Sigmoid colon (tissue), 7 donors: ENCODE results near the gene CDIP1. TPM values are rescaled to one million over a fixed set of nuclear protein-coding genes. Genes with fewer than 3 reads are reported as not detected.

Experiments used
- DNase-seq: peaks from one replicate; pipeline ENCODE4 v3.0.0-alpha.2; 2019
- H3K27ac ChIP-seq, 4 donors: fragments of 200-600 bp; sonication (generic); one replicate each; pipeline ENCODE4 v1.5.1; 2016 to 2019; ENCODE audit warnings: mild to moderate bottlenecking in 1 of 4
- H3K27me3 ChIP-seq, 3 donors: fragments of 200-600 bp; sonication (generic); one replicate each; pipeline ENCODE4 v1.5.1; 2019; ENCODE audit warnings: mild to moderate bottlenecking in 1 of 3
- H3K36me3 ChIP-seq, 4 donors: fragments of 200-600 bp; sonication (generic); one replicate each; pipeline ENCODE4 v1.5.1; 2016 to 2019
- H3K4me1 ChIP-seq, 4 donors: fragments of 200-600 bp; sonication (generic); one replicate each; pipeline ENCODE4 v1.5.1; 2017 to 2019
- H3K4me3 ChIP-seq, 4 donors: fragments of 200-600 bp; sonication (generic); one replicate each; pipeline ENCODE4 v1.5.1; 2017 to 2019; ENCODE audit warnings: mild to moderate bottlenecking in 2 of 4, moderate library complexity in 1 of 4
- H3K9me3 ChIP-seq, 4 donors: fragments of 200-600 bp in 3 of 4; sonication (generic) in 3 of 4; one replicate each; pipeline versions ENCODE4 v1.5.1 to v1.6.1; 2013 to 2019
- CTCF ChIP-seq, 4 experiments: fragments of 450-650 bp in 3 of 4; fragments of 200-600 bp in 1 of 4; IDR thresholded peaks; one replicate each; pipeline ENCODE4 v1.5.1; 2016 to 2019; ENCODE audit warnings: antibody characterized with exemption in 4 of 4, mild to moderate bottlenecking in 3 of 4, moderate library complexity in 2 of 4
- EP300 ChIP-seq, 4 donors: sonication (generic); formaldehyde crosslinking; IDR thresholded peaks; one replicate each; pipeline ENCODE4 v1.6.1; 2017; ENCODE audit warnings: antibody characterized with exemption in 4 of 4
- POLR2A ChIP-seq, 2 donors: fragments of 450-650 bp; IDR thresholded peaks; one replicate each; pipeline ENCODE4 v1.6.1; 2016; ENCODE audit warnings: antibody characterized with exemption in 2 of 2, mild to moderate bottlenecking in 2 of 2, moderate library complexity in 2 of 2
- POLR2AphosphoS5 ChIP-seq, 4 donors: sonication (generic); formaldehyde crosslinking; IDR thresholded peaks; one replicate each; pipeline ENCODE4 v1.6.1; 2017; ENCODE audit warnings: antibody characterized with exemption in 4 of 4
- WGBS, 2 donors: extraction: QIAGEN DNeasy Blood & Tissue Kit; methylation state at CpG; one replicate each; pipeline ENCODE4 v1.1.7; 2013; 5-methylcytosine and 5-hydroxymethylcytosine counted together
- intact Hi-C: fragments of 100-400 bp; cut with DNase I; formaldehyde crosslinking; loops from one replicate; pipeline ENCODE4 v1.15.1; 2023
- polyA plus RNA-seq, 3 donors: library from polyadenylated mRNA; stranded (reverse); fragments of 200-250 nt; gene quantifications; one replicate each; pipeline ENCODE4 v1.2.3, GENCODE V29; 2013
- total RNA-seq, 4 donors: library from RNA; depleted of rRNA; stranded (reverse); fragments of >200 nt; gene quantifications; one replicate each; pipeline ENCODE4 v1.1.0, GENCODE V29; 2016
- donor health status: healthy with polysubstance abuse.
- donor health status: Bipolar disorder and iron deficiency.
- donor health status: healthy.

CDIP1 gene
- total and polyA plus RNA-seq, 7 donors = 10.8 to 22.4 (median 16.1) TPM

DNA sequence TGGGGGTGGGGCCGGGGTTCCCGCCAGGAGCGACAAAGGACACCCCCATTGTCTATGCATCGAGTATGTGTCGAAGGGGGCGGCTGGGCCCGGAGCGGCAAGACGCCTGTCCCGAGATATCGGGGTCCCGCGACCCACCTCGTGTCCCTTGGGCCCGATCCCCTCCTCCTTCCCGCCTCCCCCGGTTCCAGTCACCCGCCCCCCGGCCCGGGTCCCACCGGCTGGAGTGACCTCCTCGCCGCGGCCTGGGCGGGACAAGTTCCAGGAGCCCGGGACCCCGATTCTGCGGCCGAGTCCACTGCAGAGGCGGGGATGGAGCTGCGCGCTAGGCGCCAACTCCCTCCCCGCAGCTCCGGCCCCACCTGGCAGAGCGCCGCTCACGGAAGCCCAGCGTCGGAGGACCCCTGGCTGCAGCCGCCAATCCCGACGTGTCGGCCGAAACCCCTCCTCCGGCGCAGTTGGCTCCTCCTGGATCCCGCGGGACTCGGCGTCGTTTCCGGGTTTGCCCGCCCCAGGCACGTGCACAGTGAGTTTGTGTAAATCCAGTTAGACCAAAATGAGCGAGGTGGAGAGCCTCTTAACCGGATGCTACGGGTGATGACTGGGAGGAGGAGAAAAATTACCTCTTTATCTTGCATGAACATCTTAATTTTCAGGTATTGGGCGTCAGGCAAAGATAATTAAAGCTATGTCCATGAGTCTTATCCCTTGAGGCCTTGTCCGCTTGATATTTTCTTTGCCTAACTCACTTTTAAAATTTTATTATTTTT is 64.2 kb downstream of the CDIP1 start, which contains the start of gene NMRAL1:
Gene NMRAL1, minus strand, starts transcription at position 434 of the 770 bp plus-strand sequence. CDS start 493 bp downstream, outside the sequence.
- no peaks in the 10 kb centered on the region for H3K9me3 ChIP-seq
- H3K27ac ChIP-seq = peak within 1 kb of the TSS; percentile 77 to 86 (median 82)
- TF ChIP-seq CTCF (IDR thresholded peaks at IDR 0.05) (no peak), POLR2A (IDR thresholded peaks at IDR 0.05) (peak; percentile 18 to 22), POLR2AphosphoS5 (IDR thresholded peaks at IDR 0.05) (peak; percentile 52 to 89 (median 84)), EP300 (IDR thresholded peaks at IDR 0.05) (peak in 1 of 4 donors; percentile 59)
- peak; percentile 95 for DNase-seq
- H3K4me1 ChIP-seq = peaks cover 0 to 48% (median 16%) of the 10 kb centered on the region in 4 donors
- intact Hi-C loops = no loop called here
- WGBS, 2 donors = 3 to 4% methylated on average over 60 of the region's 60 CpGs
- H3K4me3 ChIP-seq = peak within 1 kb of the TSS; percentile 61 to 84 (median 78)
- peaks cover 0 to 7% (median 2%) of the 10 kb centered on the region in 4 donors for H3K36me3 ChIP-seq
- no peaks in the 10 kb centered on the region for H3K27me3 ChIP-seq

GRCh38 chr16:4472880-4473279 is 65.7 kb downstream of the CDIP1 start:
- no peak overlapping the region for H3K27ac ChIP-seq
- no peak for DNase-seq
- TF ChIP-seq EP300 (IDR thresholded peaks at IDR 0.05) = no peak
- no peak for TF ChIP-seq CTCF (IDR thresholded peaks at IDR 0.05)
- TF ChIP-seq POLR2A (IDR thresholded peaks at IDR 0.05) = no peak
- TF ChIP-seq POLR2AphosphoS5 (IDR thresholded peaks at IDR 0.05) = no peak
- intact Hi-C loops = no loop called here
- WGBS, 2 donors = 72 to 83% methylated on average over 4 of the region's 4 CpGs
- H3K27me3 ChIP-seq = no peaks in the 10 kb centered on the region
- H3K36me3 ChIP-seq = peaks cover 0 to 18% (median 10%) of the 10 kb centered on the region in 4 donors
- peaks cover 0 to 42% (median 14%) of the 10 kb centered on the region in 4 donors for H3K4me1 ChIP-seq
- H3K9me3 ChIP-seq = no peaks in the 10 kb centered on the region
- no peak overlapping the region for H3K4me3 ChIP-seq

DNA sequence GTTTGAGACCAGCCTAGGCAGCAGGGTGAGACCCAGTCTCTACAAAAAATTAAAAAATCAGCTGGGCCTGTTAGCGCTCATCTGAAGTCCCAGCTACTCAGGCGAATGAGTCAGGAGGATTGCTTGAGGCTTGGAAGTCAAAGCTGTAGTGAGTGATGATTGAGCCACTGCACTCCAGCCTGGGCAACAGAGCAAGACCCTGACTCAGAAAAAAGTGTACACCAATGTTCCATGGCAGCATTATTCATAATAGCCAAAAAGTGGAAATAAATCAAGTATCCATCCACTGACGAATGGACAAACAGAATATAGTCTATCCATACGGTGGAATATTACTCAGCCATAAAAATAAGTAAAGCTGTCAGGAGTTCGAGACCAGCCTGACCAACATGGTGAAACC is 66.7 kb downstream of the CDIP1 start:
- H3K27ac ChIP-seq = no peak overlapping the region
- WGBS, 2 donors = 96 to 98% methylated on average over 5 of the region's 5 CpGs

DNA sequence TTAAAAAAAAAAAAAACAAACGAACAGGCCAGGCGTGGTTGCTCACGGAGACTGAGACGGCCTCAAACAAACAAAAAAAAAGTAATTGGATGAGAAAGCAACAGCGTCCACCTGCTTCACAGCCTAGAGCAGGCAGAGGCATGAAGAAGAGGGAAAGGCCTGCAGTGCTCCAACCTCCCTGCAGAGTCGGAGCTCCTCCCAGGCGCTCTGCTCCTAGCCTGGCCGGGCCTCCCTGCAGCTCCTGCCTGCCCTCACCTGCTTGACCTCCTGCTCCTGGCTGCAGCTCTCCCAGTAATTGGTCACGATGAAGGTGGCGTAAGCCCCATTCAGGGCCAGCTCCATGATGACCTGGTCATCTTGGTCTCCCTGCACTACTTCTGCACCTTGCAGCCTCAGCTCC is 69.6 kb downstream of the CDIP1 start:
- Histone ChIP-seq H3K36me3 (peaks cover 0 to 46% (median 22%) of the 10 kb centered on the region in 4 donors), H3K27ac (no peak overlapping the region), H3K9me3 (no peaks in the 10 kb centered on the region), H3K4me3 (no peak overlapping the region), H3K27me3 (no peaks in the 10 kb centered on the region), H3K4me1 (peaks cover 0 to 10% (median 3%) of the 10 kb centered on the region in 4 donors)
- no peak for TF ChIP-seq CTCF (IDR thresholded peaks at IDR 0.05)
- no peak for TF ChIP-seq POLR2A (IDR thresholded peaks at IDR 0.05)
- TF ChIP-seq POLR2AphosphoS5 (IDR thresholded peaks at IDR 0.05) = no peak
- TF ChIP-seq EP300 (IDR thresholded peaks at IDR 0.05) = no peak
- WGBS, 2 donors = 84 to 92% methylated on average over 10 of the region's 10 CpGs
- DNase-seq = no peak
- intact Hi-C loops = no loop called here

More for the DNA sequence above, 66.7 kb downstream of the CDIP1 start:
- H3K27me3 ChIP-seq = no peaks in the 10 kb centered on the region
- H3K4me1 ChIP-seq = peaks cover 0 to 32% (median 9%) of the 10 kb centered on the region in 4 donors
- intact Hi-C loops = no loop called here
- no peak for TF ChIP-seq POLR2AphosphoS5 (IDR thresholded peaks at IDR 0.05)
- TF ChIP-seq EP300 (IDR thresholded peaks at IDR 0.05) = no peak
- no peak for TF ChIP-seq CTCF (IDR thresholded peaks at IDR 0.05)
- no peak for TF ChIP-seq POLR2A (IDR thresholded peaks at IDR 0.05)
- H3K9me3 ChIP-seq = no peaks in the 10 kb centered on the region
- no peak overlapping the region for H3K4me3 ChIP-seq
- peaks cover 0 to 23% (median 12%) of the 10 kb centered on the region in 4 donors for H3K36me3 ChIP-seq
- no peak for DNase-seq
